Activated T-cell treated with anti-CD3 and anti-CD28 coated beads, Interleukin-2, amount 50 U/mL, for 48 hours (primary cell): ENCODE results near the gene SLC25A23.

Source experiments
- DNase-seq, 2 experiments: peaks; one replicate each; pipeline ENCODE4 v3.0.0-alpha.2; 2020

SLC25A23 gene

GRCh38 chr19:6394831-6395230, 64.8 kb downstream of the SLC25A23 start:
- no peak for DNase-seq

- DNase-seq, result peak in 1 of 2 experiments; percentile 84
Measured at GRCh38 chr19:6393983-6394412, 65.6 kb downstream of the SLC25A23 start.

- peak; percentile 95 to 97 for DNase-seq
Measured at GRCh38 chr19:6393074-6393982, 66.3 kb downstream of the SLC25A23 start, which contains the start of gene GTF2F1. GTF2F1 (minus strand) TSS chr19:6393164; CDS start chr19:6392995, 169 bp downstream.

GRCh38 chr19:6392221-6393073, 67.1 kb downstream of the SLC25A23 start:
- DNase-seq, result no peak
